K562 (cell line): ENCODE results near the gene KIAA1614. TPM values are rescaled to one million over a fixed set of nuclear protein-coding genes. Genes with fewer than 3 reads are reported as not detected.

Source experiments
- ATAC-seq: fragments of 200-7000 bp; cut with Tn5 transposase; 3 replicates; pipeline ENCODE4 v1.9.1; 2020; ENCODE audit warnings: moderate library complexity
- BruUV-seq: library from RNA; stranded (reverse); fragments of 400-500 nt; replicated peaks from 2 replicates; lab custom pipeline; 2021; lab: Mats Ljungman, UMichigan
- CTCF ChIA-PET: fragments of 300-600 bp; formaldehyde crosslinking; extraction: SDS; loops from one replicate; lab custom pipeline; 2021; ENCODE audit warnings: low intra/inter-chr PET ratio; lab: Yijun Ruan, JAX
- POLR2A ChIA-PET: fragments of 300-600, 350-650 bp; sonication (Branson Sonifier 250); formaldehyde crosslinking; extraction: SDS; loops from one replicate; lab custom pipeline; 2021; ENCODE audit warnings: antibody characterized with exemption, inconsistent platforms; lab: Yijun Ruan, JAX
- DNase-seq, 4 experiments: peaks; one replicate each; pipeline versions ENCODE4 v3.0.0 to v3.0.0-alpha.2; 2011 to 2018; ENCODE audit warnings: low spot score in 3 of 4, mixed read lengths in 3 of 4; ENCODE audit errors: extremely low read depth in 1 of 4
- FAIRE-seq: peaks from 2 replicates; lab custom pipeline; 2011; peaks lifted over from hg19 to GRCh38; lab: Jason Lieb, UNC
- H2AFZ ChIP-seq: 2 replicates; pipeline ENCODE4 v1.6.0; 2011; ENCODE audit warnings: low read depth, low read length, control low read depth, inconsistent platforms
- H3K27ac ChIP-seq: fragments of 200-600 bp; 3 replicates; pipeline ENCODE4 v1.8.0; 2011; ENCODE audit warnings: low read depth, mild to moderate bottlenecking, control low read depth, inconsistent platforms, low read length, moderate library complexity, mixed read lengths; ENCODE audit errors: extremely low read depth
- H3K27me3 ChIP-seq, 2 experiments: fragments of 300-600 bp in 1 of 2; 2 replicates in 1 of 2; 3 replicates in 1 of 2; pipeline versions ENCODE4 v1.6.0 to v1.8.0; 2011; ENCODE audit warnings: inconsistent platforms in 2 of 2, low read length in 2 of 2, mild to moderate bottlenecking in 1 of 2, mixed read lengths in 1 of 2, moderate library complexity in 1 of 2; ENCODE audit not compliant: control insufficient read depth in 2 of 2, insufficient read depth in 2 of 2
- H3K36me3 ChIP-seq: fragments of 300-600 bp; 3 replicates; pipeline ENCODE4 v1.8.0; 2011; ENCODE audit warnings: mild to moderate bottlenecking, low read length, inconsistent platforms; ENCODE audit not compliant: control insufficient read depth, insufficient read depth
- H3K4me1 ChIP-seq, 2 experiments: fragments of 200-600 bp in 1 of 2; replicated peaks in 1 of 2; 2 replicates in 1 of 2; 3 replicates in 1 of 2; pipeline versions ENCODE4 v1.5.1 to v1.8.0; 2011; ENCODE audit warnings: inconsistent platforms in 2 of 2, low read length in 2 of 2, mild to moderate bottlenecking in 1 of 2, mixed read lengths in 1 of 2, moderate library complexity in 1 of 2; ENCODE audit not compliant: control insufficient read depth in 2 of 2, insufficient read depth in 2 of 2
- H3K4me2 ChIP-seq: 2 replicates; pipeline ENCODE4 v1.6.1; 2011; ENCODE audit warnings: low read length, control low read depth, inconsistent platforms, mixed read lengths; ENCODE audit not compliant: insufficient read depth
- H3K4me3 ChIP-seq: fragments of 200-600 bp; sonication (generic), shearing (Covaris generic); 2 replicates; pipeline ENCODE4 v1.5.1; 2016; ENCODE audit warnings: control low read depth, inconsistent platforms
- H3K79me2 ChIP-seq: fragments of 200-600 bp; 3 replicates; pipeline ENCODE4 v1.8.0; 2011; ENCODE audit warnings: low read length, inconsistent platforms; ENCODE audit not compliant: control insufficient read depth, insufficient read depth
- H3K9ac ChIP-seq, 2 experiments: 2 replicates each; pipeline versions ENCODE4 v1.6.0 to v1.6.1; 2011; ENCODE audit warnings: low read depth in 2 of 2, low read length in 2 of 2, control low read depth in 1 of 2, inconsistent platforms in 1 of 2, mild to moderate bottlenecking in 1 of 2, mixed read lengths in 1 of 2; ENCODE audit not compliant: insufficient read depth in 1 of 2
- H3K9me1 ChIP-seq: one replicate; pipeline ENCODE4 v1.6.0; 2011; ENCODE audit warnings: inconsistent platforms, mild to moderate bottlenecking, low read length, moderate library complexity; ENCODE audit not compliant: control insufficient read depth, insufficient read depth
- H3K9me3 ChIP-seq: replicated peaks from 2 replicates; pipeline ENCODE4 v1.5.1; 2011; ENCODE audit warnings: low read depth, low read length, inconsistent platforms; ENCODE audit not compliant: control insufficient read depth, insufficient read depth
- H4K20me1 ChIP-seq: replicated peaks from 2 replicates; pipeline ENCODE4 v1.6.1; 2011; ENCODE audit warnings: low read length, inconsistent platforms, mixed read lengths; ENCODE audit not compliant: control insufficient read depth, insufficient read depth
- CTCF ChIP-seq, 3 experiments: IDR thresholded peaks in 2 of 3; conservative IDR thresholded peaks in 1 of 3; 2 replicates each; pipeline ENCODE4 v1.5.1; 2011 to 2012; ENCODE audit warnings: low read length in 3 of 3, mild to moderate bottlenecking in 3 of 3, control low read depth in 2 of 3, improper control_type of control experiment in 1 of 3, inconsistent platforms in 1 of 3, low read depth in 1 of 3, mixed read lengths in 1 of 3, moderate library complexity in 1 of 3; ENCODE audit not compliant: insufficient read depth in 2 of 3
- POLR2G ChIP-seq: fragments of 200-400 bp; formaldehyde crosslinking; IDR thresholded peaks from 2 replicates; pipeline ENCODE4 v1.6.1; 2017; ENCODE audit warnings: low read depth, mild to moderate bottlenecking, antibody characterized with exemption, low read length, moderate library complexity
- ZNF398 ChIP-seq: fragments of 250-450 bp; sonication (Bioruptor Pico); IDR thresholded peaks from 2 replicates; pipeline ENCODE4 v1.8.0; 2021; ENCODE audit warnings: moderate library complexity, mild to moderate bottlenecking, inconsistent platforms
- WGBS: fragments of 100-300 bp; shearing (Covaris generic); methylation state at CpG from one replicate; pipeline ENCODE4 v1.1.6; 2016; ENCODE audit warnings: low coverage, mixed read lengths; ENCODE audit not compliant: insufficient coverage; ENCODE audit errors: missing lambda C conversion rate; 5-methylcytosine and 5-hydroxymethylcytosine counted together
- in situ Hi-C: fragments of 300-500 bp; cut with MboI; formaldehyde crosslinking; loops from 4 replicates; pipeline ENCODE4 v1.15.0; 2018; ENCODE audit warnings: inconsistent platforms, mixed read lengths
- intact Hi-C: fragments of 100-400 bp; cut with micrococcal nuclease; formaldehyde crosslinking; loops from 2 replicates; pipeline ENCODE4 v1.14.2; 2022
- polyA plus RNA-seq, 8 experiments: library from polyadenylated mRNA; depleted of rRNA in 4 of 8; stranded (reverse) in 5 of 8; unstranded in 3 of 8; fragments of >200 nt; fragmentation: Nextera tagmentation in 2 of 8; fragmentation: Illumina TruSeq in 1 of 8; extraction: Ambion mirVana in 2 of 8; extraction: Trizol in 1 of 8; gene quantifications; 2 replicates each; pipeline versions ENCODE4 v1.2.1 to v1.2.3, GENCODE V29; 2011 to 2014; ENCODE audit warnings: inconsistent platforms in 1 of 8, missing spikeins in 1 of 8
- total RNA-seq, 7 experiments: library from RNA; depleted of rRNA in 6 of 7; stranded (reverse); fragments of >200 nt in 6 of 7; fragmentation: Illumina TruSeq in 2 of 7; extraction: Trizol in 2 of 7; gene quantifications; 2 replicates each; pipeline versions ENCODE4 v1.2.1 to v1.2.3, GENCODE V29; 2011 to 2021; ENCODE audit warnings: low replicate concordance in 1 of 7

The KIAA1614 gene
- total and polyA plus RNA-seq, 9 of the 15 experiments (the other 6 are each of a cell fraction or from before 2014, with no cell fraction given): 0.01 to 1.1 (median 0.15) TPM; not detected in 1

GRCh38 chr1:180945151-180945550, 32.5 kb downstream of the KIAA1614 start:
- no peak overlapping the region for H3K4me2 ChIP-seq
- H3K9me1 ChIP-seq: no peaks in the 10 kb centered on the region
- no peak for TF ChIP-seq ZNF398 (CRISPR knock-in tag)
- TF ChIP-seq CTCF (IDR thresholded peaks at IDR 0.05 in 2 of 3, conservative IDR thresholded peaks at IDR 0.05 in 1 of 3; ENCODE audit: insufficient read depth in 2 of 3, low read depth in 1 of 3, low read length in 3 of 3): 0 out of 6 replicates have a peak, but pooled peaks of 1 of the 3 experiments have one; percentile 13
- 0 out of 2 replicates have a peak, but pooled peaks have one; percentile 16 for TF ChIP-seq POLR2G
- BruUV-seq: no TSS peak
- no peak overlapping the region for H2AFZ ChIP-seq
- H3K79me2 ChIP-seq: no peaks in the 10 kb centered on the region
- no peak for FAIRE-seq
- H4K20me1 ChIP-seq: no peaks in the 10 kb centered on the region
- peaks cover 4% of the 10 kb centered on the region; the same call in 2 of the 3 replicates for H3K36me3 ChIP-seq
- no peaks in the 10 kb centered on the region for H3K27me3 ChIP-seq
- no peak overlapping the region for H3K27ac ChIP-seq
- H3K9ac ChIP-seq: 0 out of 4 replicates have a peak overlapping the region, but pooled peaks of 1 of the 2 experiments have one; percentile 22
- ChIA-PET CTCF (interaction anchor here (1.8 kb wide), 1 partner anchor 480 kb away, joined by 4 read pairs; no protein-coding TSS in a partner anchor), POLR2A (interaction anchor here (0.6 to 1.0 kb wide), 3 partner anchors 14 to 464 kb away, joined by 3 read pairs; no protein-coding TSS in a partner anchor)
- H3K4me1 ChIP-seq: peaks cover 3 to 40% of the 10 kb centered on the region in 2 experiments; a peak in 3 of 5 replicates
- no peak overlapping the region for H3K4me3 ChIP-seq
- in situ Hi-C loops: no loop called here
- no peaks in the 10 kb centered on the region; the same call in 1 of the 2 replicates for H3K9me3 ChIP-seq
- no peak for DNase-seq
- intact Hi-C loops: no loop called here
- ATAC-seq: no peak
- 90% methylated on average over 14 of the region's 15 CpGs for WGBS
